HCT116 (cell line): ENCODE data around the gene GRIK5.

Experiments used
- SP1 ChIP-seq: IDR thresholded peaks from 2 replicates; pipeline ENCODE4 v1.6.1; 2012; ENCODE audit warnings: low read depth
- YY1 ChIP-seq: IDR thresholded peaks from 2 replicates; pipeline ENCODE4 v1.6.1; 2011; ENCODE audit warnings: low read length, low read depth, moderate library complexity, mild to moderate bottlenecking; ENCODE audit not compliant: insufficient replicate concordance; ENCODE audit errors: extremely low read depth
- TF ChIP-seq, protein P1 (sequence below), 3 experiments: fragments of 200-600 bp in 1 of 3; sonication (generic) in 1 of 3; IDR thresholded peaks in 2 of 3; conservative IDR thresholded peaks in 1 of 3; 2 replicates each; pipeline ENCODE4 v1.5.1; 2012 to 2017; ENCODE audit warnings: low read depth in 2 of 3, low read length in 2 of 3, antibody characterized with exemption in 1 of 3, borderline replicate concordance in 1 of 3, control low read depth in 1 of 3, mild to moderate bottlenecking in 1 of 3, mixed read lengths in 1 of 3, mixed run types in 1 of 3, moderate library complexity in 1 of 3; ENCODE audit not compliant: insufficient read depth in 1 of 3

DNA sequence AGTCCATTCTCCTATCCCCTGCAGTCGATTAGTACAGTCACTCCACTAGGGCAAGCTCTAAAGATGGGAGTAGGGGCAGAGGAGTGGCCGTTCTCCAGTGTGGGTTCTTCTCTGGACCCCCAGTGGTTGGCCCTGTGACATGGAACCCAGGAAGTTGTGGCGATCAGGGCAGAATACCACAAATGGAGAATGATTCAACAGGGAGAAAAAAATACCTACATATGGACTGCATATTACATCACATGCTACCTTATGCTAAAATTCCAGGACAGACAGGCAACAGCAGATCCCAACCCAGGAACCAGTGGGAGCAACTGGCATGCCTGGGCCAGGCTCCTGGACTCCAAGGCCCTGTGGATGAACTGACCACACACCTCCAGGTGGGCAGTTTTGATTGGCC, 41.8 kb upstream of the GRIK5 start:
- TF ChIP-seq, protein P1, sequence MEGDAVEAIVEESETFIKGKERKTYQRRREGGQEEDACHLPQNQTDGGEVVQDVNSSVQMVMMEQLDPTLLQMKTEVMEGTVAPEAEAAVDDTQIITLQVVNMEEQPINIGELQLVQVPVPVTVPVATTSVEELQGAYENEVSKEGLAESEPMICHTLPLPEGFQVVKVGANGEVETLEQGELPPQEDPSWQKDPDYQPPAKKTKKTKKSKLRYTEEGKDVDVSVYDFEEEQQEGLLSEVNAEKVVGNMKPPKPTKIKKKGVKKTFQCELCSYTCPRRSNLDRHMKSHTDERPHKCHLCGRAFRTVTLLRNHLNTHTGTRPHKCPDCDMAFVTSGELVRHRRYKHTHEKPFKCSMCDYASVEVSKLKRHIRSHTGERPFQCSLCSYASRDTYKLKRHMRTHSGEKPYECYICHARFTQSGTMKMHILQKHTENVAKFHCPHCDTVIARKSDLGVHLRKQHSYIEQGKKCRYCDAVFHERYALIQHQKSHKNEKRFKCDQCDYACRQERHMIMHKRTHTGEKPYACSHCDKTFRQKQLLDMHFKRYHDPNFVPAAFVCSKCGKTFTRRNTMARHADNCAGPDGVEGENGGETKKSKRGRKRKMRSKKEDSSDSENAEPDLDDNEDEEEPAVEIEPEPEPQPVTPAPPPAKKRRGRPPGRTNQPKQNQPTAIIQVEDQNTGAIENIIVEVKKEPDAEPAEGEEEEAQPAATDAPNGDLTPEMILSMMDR (IDR thresholded peaks at IDR 0.05 in 2 of 3, conservative IDR thresholded peaks at IDR 0.05 in 1 of 3; ENCODE audit: borderline replicate concordance in 1 of 3, insufficient read depth in 1 of 3, low read depth in 2 of 3, low read length in 2 of 3), result no peak
- no peak for TF ChIP-seq YY1
- no peak for TF ChIP-seq SP1
